HepG2 (cell line): ENCODE data around the gene STK32C. TPM values are rescaled to one million over a fixed set of nuclear protein-coding genes. Genes with fewer than 3 reads are reported as not detected.

ENCODE experiments used
- SMAD9 ChIP-seq: sonication (generic); formaldehyde crosslinking; IDR thresholded peaks from 2 replicates; pipeline ENCODE4 v1.5.1; 2020; ENCODE audit warnings: mild to moderate bottlenecking, missing genetic modification reagents
- polyA plus RNA-seq, 8 experiments: library from polyadenylated mRNA; depleted of rRNA in 3 of 8; stranded (reverse) in 7 of 8; unstranded in 1 of 8; fragments of >200 nt; fragmentation: Illumina TruSeq in 4 of 8; extraction: Trizol in 4 of 8; gene quantifications; 2 replicates each; pipeline versions ENCODE4 v1.2.1 to v1.2.3, GENCODE V29; 2011 to 2016; ENCODE audit warnings: low read depth in 4 of 8, missing spikeins in 1 of 8, mixed read lengths in 1 of 8; ENCODE audit not compliant: insufficient read depth in 1 of 8
- total RNA-seq, 5 experiments: library from RNA; depleted of rRNA; stranded (reverse); fragments of >200 nt; fragmentation: Illumina TruSeq; extraction: Trizol; gene quantifications; 2 replicates each; pipeline ENCODE4 v1.2.3, GENCODE V29; 2016; ENCODE audit warnings: low read depth in 1 of 5
- TF ChIP-seq, protein P1 (sequence below): sonication (generic); formaldehyde crosslinking; IDR thresholded peaks from 2 replicates; pipeline ENCODE4 v1.5.0; 2020; ENCODE audit warnings: mild to moderate bottlenecking, missing genetic modification reagents, borderline replicate concordance
- TF ChIP-seq, protein P2 (sequence below): sonication (generic); formaldehyde crosslinking; IDR thresholded peaks from 2 replicates; pipeline ENCODE4 v1.8.1; 2023; ENCODE audit warnings: mild to moderate bottlenecking, moderate library complexity, missing genetic modification reagents

The STK32C gene
- total and polyA plus RNA-seq, 2 of the 13 experiments (the other 11 are each of a cell fraction or from before 2014, with no cell fraction given): 10.9 to 19.4 TPM

DNA sequence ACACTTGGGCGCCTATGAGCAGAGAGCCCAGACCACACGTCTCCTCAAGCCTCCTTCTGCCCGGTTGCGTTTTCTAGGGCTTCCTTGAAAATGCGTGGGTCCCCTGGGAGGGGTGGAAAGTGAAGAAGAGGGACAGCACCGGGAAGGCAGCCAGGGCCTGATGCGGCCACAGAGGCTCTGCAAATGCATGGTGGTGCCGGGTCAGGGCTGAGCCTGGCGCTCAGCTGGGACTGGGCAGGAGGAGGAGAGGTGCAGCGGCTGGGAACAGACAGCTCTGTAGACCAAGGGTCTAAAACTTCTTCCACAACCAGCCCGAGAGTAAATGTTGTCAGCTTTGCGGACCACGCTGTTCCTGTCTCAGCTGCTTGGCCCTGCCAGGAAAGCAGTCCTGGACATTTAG is 119.4 kb downstream of the STK32C start (continued):
- TF ChIP-seq, protein P1, sequence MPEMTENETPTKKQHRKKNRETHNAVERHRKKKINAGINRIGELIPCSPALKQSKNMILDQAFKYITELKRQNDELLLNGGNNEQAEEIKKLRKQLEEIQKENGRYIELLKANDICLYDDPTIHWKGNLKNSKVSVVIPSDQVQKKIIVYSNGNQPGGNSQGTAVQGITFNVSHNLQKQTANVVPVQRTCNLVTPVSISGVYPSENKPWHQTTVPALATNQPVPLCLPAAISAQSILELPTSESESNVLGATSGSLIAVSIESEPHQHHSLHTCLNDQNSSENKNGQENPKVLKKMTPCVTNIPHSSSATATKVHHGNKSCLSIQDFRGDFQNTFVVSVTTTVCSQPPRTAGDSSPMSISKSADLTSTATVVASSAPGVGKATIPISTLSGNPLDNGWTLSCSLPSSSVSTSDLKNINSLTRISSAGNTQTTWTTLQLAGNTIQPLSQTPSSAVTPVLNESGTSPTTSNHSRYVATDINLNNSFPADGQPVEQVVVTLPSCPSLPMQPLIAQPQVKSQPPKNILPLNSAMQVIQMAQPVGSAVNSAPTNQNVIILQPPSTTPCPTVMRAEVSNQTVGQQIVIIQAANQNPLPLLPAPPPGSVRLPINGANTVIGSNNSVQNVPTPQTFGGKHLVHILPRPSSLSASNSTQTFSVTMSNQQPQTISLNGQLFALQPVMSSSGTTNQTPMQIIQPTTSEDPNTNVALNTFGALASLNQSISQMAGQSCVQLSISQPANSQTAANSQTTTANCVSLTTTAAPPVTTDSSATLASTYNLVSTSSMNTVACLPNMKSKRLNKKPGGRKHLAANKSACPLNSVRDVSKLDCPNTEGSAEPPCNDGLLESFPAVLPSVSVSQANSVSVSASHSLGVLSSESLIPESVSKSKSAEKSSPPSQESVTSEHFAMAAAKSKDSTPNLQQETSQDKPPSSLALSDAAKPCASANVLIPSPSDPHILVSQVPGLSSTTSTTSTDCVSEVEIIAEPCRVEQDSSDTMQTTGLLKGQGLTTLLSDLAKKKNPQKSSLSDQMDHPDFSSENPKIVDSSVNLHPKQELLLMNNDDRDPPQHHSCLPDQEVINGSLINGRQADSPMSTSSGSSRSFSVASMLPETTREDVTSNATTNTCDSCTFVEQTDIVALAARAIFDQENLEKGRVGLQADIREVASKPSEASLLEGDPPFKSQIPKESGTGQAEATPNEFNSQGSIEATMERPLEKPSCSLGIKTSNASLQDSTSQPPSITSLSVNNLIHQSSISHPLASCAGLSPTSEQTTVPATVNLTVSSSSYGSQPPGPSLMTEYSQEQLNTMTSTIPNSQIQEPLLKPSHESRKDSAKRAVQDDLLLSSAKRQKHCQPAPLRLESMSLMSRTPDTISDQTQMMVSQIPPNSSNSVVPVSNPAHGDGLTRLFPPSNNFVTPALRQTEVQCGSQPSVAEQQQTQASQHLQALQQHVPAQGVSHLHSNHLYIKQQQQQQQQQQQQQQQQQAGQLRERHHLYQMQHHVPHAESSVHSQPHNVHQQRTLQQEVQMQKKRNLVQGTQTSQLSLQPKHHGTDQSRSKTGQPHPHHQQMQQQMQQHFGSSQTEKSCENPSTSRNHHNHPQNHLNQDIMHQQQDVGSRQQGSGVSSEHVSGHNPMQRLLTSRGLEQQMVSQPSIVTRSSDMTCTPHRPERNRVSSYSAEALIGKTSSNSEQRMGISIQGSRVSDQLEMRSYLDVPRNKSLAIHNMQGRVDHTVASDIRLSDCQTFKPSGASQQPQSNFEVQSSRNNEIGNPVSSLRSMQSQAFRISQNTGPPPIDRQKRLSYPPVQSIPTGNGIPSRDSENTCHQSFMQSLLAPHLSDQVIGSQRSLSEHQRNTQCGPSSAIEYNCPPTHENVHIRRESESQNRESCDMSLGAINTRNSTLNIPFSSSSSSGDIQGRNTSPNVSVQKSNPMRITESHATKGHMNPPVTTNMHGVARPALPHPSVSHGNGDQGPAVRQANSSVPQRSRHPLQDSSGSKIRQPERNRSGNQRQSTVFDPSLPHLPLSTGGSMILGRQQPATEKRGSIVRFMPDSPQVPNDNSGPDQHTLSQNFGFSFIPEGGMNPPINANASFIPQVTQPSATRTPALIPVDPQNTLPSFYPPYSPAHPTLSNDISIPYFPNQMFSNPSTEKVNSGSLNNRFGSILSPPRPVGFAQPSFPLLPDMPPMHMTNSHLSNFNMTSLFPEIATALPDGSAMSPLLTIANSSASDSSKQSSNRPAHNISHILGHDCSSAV (CRISPR knock-in tag): no peak
- no peak for TF ChIP-seq SMAD9 (CRISPR knock-in tag)
- TF ChIP-seq, protein P2, sequence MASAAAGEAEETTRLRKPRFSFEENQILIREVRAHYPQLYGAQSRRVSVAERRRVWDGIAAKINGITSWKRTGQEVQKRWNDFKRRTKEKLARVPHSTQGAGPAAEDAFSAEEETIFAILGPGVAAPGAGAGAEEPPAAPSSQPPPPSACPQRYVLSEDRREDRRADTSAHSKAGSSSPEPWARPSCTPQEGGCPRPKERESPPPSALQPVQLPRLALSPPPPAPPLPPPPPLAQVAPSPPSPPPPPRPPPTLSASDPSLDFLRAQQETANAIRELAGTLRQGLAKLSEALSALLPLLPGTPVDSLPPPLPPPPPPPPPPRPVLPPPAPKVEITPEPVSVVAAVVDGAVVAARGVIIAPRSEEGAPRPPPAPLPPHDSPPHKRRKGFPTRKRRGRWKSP: no peak
